ENCODE results near the gene XPA. TPM values are rescaled to one million over a fixed set of nuclear protein-coding genes. Genes with fewer than 3 reads are reported as not detected.

XPA gene
- total RNA-seq, 1 donor: 11.1 TPM

DNA sequence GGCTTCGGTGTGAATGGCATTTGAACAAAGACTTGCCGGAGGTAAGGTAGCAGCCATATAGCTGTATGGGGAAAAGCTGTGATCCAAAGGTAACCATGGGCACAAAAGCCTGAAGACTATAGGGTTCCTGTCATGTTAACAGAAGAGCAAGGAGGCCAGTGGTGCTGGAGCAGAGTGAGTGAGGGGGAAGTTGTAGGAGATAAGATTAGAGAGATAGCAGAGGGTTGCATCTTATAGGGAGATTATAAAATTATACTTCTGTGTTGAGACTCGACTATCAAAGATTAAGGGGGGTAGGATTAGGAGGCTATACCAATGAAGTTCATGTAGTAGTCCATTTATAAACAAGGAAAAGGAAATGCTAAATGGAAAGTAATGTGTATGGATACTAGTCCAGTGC lies 60.2 kb downstream of the XPA start:
- no peak for DNase-seq (ENCODE audit: low read depth)
- peak overlapping the region; percentile 7 for H3K4me3 ChIP-seq (ENCODE audit: low read depth, low read length)
- TF ChIP-seq, protein P1, sequence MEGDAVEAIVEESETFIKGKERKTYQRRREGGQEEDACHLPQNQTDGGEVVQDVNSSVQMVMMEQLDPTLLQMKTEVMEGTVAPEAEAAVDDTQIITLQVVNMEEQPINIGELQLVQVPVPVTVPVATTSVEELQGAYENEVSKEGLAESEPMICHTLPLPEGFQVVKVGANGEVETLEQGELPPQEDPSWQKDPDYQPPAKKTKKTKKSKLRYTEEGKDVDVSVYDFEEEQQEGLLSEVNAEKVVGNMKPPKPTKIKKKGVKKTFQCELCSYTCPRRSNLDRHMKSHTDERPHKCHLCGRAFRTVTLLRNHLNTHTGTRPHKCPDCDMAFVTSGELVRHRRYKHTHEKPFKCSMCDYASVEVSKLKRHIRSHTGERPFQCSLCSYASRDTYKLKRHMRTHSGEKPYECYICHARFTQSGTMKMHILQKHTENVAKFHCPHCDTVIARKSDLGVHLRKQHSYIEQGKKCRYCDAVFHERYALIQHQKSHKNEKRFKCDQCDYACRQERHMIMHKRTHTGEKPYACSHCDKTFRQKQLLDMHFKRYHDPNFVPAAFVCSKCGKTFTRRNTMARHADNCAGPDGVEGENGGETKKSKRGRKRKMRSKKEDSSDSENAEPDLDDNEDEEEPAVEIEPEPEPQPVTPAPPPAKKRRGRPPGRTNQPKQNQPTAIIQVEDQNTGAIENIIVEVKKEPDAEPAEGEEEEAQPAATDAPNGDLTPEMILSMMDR (IDR thresholded peaks at IDR 0.05; ENCODE audit: insufficient read depth, low read length): no peak

DNA sequence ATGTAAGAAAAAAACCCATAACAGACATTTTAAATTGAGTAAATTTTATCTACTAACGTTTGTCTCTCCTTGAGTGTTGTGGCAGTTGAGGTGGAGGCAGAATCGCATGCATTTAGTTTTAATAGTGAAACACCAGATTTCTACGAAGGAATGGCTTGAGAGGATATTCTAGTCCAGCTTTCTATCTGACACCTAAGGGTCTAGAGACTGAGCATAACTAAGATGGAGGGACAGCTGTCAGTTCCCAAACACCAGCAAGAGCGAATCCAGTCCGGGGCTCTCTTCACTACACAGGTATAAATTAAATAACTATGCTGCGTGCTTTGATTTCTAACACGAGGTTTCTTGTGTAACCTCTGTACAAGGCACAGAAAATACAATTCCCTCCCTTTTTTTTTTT lies 62.1 kb downstream of the XPA start:
- H3K4me3 ChIP-seq (ENCODE audit: low read depth, low read length): peak overlapping the region; percentile 72
- DNase-seq (ENCODE audit: low read depth): no peak
- TF ChIP-seq, protein P1 (IDR thresholded peaks at IDR 0.05; ENCODE audit: insufficient read depth, low read length): no peak

DNA sequence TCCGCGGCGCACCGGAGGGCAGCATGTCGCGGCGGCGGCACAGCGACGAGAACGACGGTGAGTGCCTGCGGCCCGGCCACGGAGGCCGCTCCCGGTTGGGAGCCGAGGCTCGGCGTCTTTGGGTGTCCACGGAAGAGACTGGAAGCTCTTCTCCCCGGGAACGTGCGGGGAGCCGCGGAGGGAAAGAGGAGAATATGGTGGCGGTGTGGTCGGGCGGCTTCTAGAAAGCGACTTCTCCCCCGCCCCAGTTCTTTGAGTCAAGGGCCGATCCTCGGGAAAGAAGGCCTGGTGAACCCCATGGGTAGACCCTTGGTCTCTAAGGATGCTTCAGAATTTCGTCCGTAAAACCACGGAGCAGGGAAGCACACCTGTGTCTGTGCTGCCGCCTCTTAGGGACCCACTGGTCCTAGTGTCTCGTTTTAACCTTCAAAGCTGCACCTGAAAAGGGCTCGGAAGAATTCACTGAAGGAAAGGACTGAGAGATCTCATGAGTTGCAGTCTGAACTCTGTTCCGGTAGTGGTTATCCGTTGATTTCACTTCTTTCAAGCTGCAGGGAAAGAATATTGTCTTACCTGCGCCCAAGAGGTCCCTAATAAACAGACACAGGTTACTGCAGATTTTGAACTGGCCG lies 63.2 kb downstream of the XPA start:
- H3K4me3 ChIP-seq (ENCODE audit: low read depth, low read length): peak overlapping the region; percentile 72
- TF ChIP-seq, protein P1 (IDR thresholded peaks at IDR 0.05; ENCODE audit: insufficient read depth, low read length): no peak
- DNase-seq (ENCODE audit: low read depth): no peak

DNA sequence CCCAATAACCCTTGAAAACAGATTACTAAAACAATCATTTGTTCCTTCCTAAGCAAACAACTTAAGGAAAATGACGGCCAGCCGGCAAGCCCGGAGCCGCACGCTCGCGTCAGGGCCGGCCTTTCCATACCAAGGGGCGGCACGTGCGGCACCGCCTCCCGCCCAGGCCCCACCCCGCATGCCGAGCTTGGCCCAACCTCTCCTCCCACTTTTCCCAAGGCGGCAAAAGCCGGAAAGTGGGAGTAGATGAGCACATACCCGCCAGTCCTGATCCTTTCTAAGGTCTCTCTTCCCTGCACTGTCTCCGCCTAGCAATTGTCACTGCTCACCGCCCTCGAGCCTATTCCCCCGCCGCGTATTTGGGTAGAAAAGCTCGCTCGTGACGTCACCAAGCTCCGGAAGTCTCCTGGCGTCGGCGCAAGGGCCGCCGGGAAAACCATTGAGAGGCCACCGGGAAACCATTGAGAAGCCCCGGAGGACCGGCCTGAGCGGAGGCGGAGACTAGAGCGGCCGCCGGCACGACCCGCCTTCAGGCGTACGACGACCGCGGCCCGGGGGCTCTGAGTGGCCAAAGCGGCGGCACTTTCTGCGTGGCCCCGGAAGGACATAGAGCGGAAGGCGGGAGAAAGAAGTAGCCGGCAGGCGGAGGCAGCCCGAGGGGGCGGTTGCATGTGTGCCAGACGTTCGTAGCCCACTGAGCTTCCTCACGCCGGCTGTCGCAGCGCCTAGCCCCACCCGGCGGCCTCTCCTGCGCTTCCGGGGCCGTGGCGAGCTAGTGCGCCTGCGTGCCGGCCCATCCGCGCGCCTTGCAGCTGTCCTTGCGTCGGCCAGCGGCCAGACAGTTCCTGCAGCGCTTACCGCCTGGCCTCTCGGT lies 63.9 kb downstream of the XPA start, which contains the start of the genes NCBP1 and TSTD2:
NCBP1 (plus strand) TSS at position 837 of the 874 bp plus-strand sequence. CDS start 61 bp downstream, outside the sequence.
TSTD2 (minus strand) TSS at position 384 of the 874 bp plus-strand sequence. CDS start 5,806 bp downstream, outside the sequence.
- peak within 1 kb of the TSS; percentile 72 for H3K4me3 ChIP-seq (ENCODE audit: low read depth, low read length)
- TF ChIP-seq, protein P1 (IDR thresholded peaks at IDR 0.05; ENCODE audit: insufficient read depth, low read length): no peak
- DNase-seq (ENCODE audit: low read depth): peak; percentile 97

DNA sequence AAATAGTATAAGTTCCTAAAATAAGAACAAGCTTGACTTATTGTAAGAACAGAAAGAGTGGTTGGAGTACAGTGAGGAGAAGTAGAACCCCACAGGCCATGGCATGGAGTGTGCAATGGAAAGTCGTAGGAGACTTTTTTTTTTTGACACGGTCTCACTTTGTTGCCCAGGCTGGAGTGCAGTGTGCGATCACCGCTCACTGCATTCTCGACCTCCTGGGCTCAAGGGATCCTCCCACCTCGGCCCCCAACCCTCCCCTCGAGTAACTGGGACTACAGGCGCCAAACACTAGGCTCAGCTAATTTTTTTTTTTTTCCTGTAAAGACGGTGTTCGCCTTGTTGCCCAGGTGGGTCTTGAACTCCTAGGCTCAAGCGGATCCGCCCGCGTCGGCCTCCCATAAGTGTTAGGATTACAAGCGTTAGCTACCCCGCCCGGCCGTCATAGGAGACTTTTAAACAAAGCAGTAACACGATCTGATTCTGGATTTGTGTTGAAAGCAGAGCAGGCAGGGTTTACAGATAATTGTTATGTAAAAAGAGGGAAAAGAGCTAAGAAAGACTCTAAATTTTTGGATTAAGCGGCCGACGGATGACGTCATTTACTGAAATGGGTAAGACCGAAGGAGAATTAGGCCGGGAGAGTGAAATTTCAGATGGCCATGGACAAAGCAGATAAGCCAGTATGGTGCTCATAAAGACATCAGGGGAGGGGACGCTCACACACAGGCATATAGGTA lies 64.7 kb downstream of the XPA start:
- TF ChIP-seq, protein P1 (IDR thresholded peaks at IDR 0.05; ENCODE audit: insufficient read depth, low read length): no peak
- peak overlapping the region; percentile 72 for H3K4me3 ChIP-seq (ENCODE audit: low read depth, low read length)
- DNase-seq (ENCODE audit: low read depth): peak; percentile 91

DNA sequence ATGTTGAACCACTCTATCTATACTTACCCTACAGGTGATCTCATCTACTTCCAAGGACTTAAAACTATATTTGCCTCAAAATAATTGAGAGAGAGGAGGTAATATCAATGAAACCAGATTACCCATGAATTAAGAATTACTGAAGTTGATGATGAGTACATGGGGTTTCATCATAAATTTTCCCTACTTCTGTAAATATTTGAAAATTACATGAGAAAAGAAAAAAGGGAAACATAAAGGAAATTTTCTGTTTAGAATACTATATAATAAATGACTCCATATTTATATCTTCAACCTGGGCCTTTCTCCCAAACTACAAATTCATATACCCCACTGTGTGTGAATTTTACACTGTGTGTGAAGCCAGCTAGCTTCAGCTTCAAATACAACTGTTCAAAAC lies 66.5 kb downstream of the XPA start:
- TF ChIP-seq, protein P1 (IDR thresholded peaks at IDR 0.05; ENCODE audit: insufficient read depth, low read length): no peak
- no peak overlapping the region for H3K4me3 ChIP-seq (ENCODE audit: low read depth, low read length)
- no peak for DNase-seq (ENCODE audit: low read depth)
